Measurements from ENCODE around the gene EML4. TPM values are rescaled to one million over a fixed set of nuclear protein-coding genes. Genes with fewer than 3 reads are reported as not detected.

Gene EML4
- total and polyA plus RNA-seq, 2 of the 13 experiments (the other 11 are each of a cell fraction or from before 2014, with no cell fraction given): 243 to 476 TPM

- TF ChIP-seq FOXM1 (CRISPR knock-in tag; IDR thresholded peaks at IDR 0.05): no peak
- no peak for TF ChIP-seq ARID2 (CRISPR knock-in tag; IDR thresholded peaks at IDR 0.05; ENCODE audit: borderline replicate concordance)
- 0 out of 2 replicates have a peak, but pooled peaks have one; percentile 38 for TF ChIP-seq SIN3A (IDR thresholded peaks at IDR 0.05; ENCODE audit: borderline replicate concordance, low read depth, low read length)
- no peak for TF ChIP-seq ZNF225 (CRISPR knock-in tag; IDR thresholded peaks at IDR 0.05)
- TF ChIP-seq ZNF776 (CRISPR knock-in tag; IDR thresholded peaks at IDR 0.05): no peak
- TF ChIP-seq ZBTB37 (CRISPR knock-in tag; IDR thresholded peaks at IDR 0.05): 0 out of 2 replicates have a peak, but pooled peaks have one; percentile 48
- no peak for TF ChIP-seq CSRNP2 (CRISPR knock-in tag; conservative IDR thresholded peaks at IDR 0.05; ENCODE audit: low read depth)
- TF ChIP-seq SIN3B (IDR thresholded peaks at IDR 0.05; ENCODE audit: low read length): no peak
- TF ChIP-seq CBX5 (CRISPR knock-in tag; IDR thresholded peaks at IDR 0.05; ENCODE audit: borderline replicate concordance): peak; percentile 89; the same call in 1 of the 2 replicates
- no peak for TF ChIP-seq ZNF644 (CRISPR knock-in tag; IDR thresholded peaks at IDR 0.05; ENCODE audit: low read depth)
- TF ChIP-seq POLR2AphosphoS2 (IDR thresholded peaks at IDR 0.05; ENCODE audit: low read depth, low read length): no peak
- no peak for TF ChIP-seq ZNF850 (CRISPR knock-in tag; conservative IDR thresholded peaks at IDR 0.05)
- no peak for TF ChIP-seq E2F5 (CRISPR knock-in tag; conservative IDR thresholded peaks at IDR 0.05)
- peak; percentile 61; the same call in 1 of the 2 replicates for TF ChIP-seq NKX3-1 (CRISPR knock-in tag; IDR thresholded peaks at IDR 0.05)
- peak; percentile 87 for TF ChIP-seq CCDC6 (CRISPR knock-in tag; IDR thresholded peaks at IDR 0.05)
- no peak; the same call in 1 of the 2 replicates for TF ChIP-seq HIVEP1 (CRISPR knock-in tag; IDR thresholded peaks at IDR 0.05)
- TF ChIP-seq SMAD3 (CRISPR knock-in tag; IDR thresholded peaks at IDR 0.05): peak; percentile 51; the same call in 1 of the 2 replicates
- no peak for TF ChIP-seq RFX5 (IDR thresholded peaks at IDR 0.05; ENCODE audit: low read depth, low read length)
- TF ChIP-seq EP300 (IDR thresholded peaks at IDR 0.05; ENCODE audit: low read depth in 2 of 2, low read length in 2 of 2): peak in 1 of 2 experiments; percentile 90; a peak in 2 of 4 replicates
- peak; percentile 68; the same call in 1 of the 2 replicates for TF ChIP-seq EP300 (CRISPR knock-in tag; IDR thresholded peaks at IDR 0.05; ENCODE audit: borderline replicate concordance)
- no peak; the same call in 1 of the 2 replicates for TF ChIP-seq NFKB2 (CRISPR knock-in tag; IDR thresholded peaks at IDR 0.05; ENCODE audit: borderline replicate concordance)
- peak; percentile 37; the same call in 1 of the 2 replicates for TF ChIP-seq TFDP1 (CRISPR knock-in tag; IDR thresholded peaks at IDR 0.05; ENCODE audit: borderline replicate concordance)
- no peak for TF ChIP-seq DBP (CRISPR knock-in tag; IDR thresholded peaks at IDR 0.05; ENCODE audit: not compliant biosample characterization)
- peak; percentile 84 for TF ChIP-seq ZBTB38 (CRISPR knock-in tag; IDR thresholded peaks at IDR 0.05)
Observed at GRCh38 chr2:42141687-42142546, 27.2 kb upstream of the EML4 start (continued).

All from HepG2 (cell line).